ENCODE data around the gene DEAF1.

The DEAF1 gene

DNA sequence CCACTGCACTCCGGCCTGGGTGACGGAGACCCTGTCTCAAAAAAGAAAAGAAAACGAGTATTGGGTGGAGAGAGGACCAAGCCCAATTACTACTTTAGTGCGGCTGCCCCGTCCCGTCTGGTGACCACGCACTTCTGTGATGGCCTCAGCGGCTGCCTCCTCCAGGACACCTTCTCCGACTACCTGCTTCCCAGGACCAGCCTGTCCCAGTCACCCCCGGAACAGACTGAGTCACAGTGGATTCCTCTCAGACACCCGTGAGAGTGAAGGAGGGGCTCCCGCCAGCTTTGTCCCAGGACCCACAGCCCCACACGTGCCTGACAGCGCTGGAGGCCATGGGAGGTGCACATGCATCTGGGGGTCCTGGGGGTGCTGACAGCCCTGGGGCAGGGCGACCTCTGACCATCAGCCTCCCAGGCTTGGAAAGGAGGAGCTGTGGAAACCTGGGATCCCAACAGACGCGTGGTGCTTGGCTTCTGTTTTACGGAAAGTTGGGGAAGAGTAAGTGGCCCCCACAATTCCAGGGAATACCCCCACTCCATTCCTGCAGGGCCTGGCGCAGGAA lies 53.1 kb downstream of the DEAF1 start:
- no peak for FAIRE-seq

DNA sequence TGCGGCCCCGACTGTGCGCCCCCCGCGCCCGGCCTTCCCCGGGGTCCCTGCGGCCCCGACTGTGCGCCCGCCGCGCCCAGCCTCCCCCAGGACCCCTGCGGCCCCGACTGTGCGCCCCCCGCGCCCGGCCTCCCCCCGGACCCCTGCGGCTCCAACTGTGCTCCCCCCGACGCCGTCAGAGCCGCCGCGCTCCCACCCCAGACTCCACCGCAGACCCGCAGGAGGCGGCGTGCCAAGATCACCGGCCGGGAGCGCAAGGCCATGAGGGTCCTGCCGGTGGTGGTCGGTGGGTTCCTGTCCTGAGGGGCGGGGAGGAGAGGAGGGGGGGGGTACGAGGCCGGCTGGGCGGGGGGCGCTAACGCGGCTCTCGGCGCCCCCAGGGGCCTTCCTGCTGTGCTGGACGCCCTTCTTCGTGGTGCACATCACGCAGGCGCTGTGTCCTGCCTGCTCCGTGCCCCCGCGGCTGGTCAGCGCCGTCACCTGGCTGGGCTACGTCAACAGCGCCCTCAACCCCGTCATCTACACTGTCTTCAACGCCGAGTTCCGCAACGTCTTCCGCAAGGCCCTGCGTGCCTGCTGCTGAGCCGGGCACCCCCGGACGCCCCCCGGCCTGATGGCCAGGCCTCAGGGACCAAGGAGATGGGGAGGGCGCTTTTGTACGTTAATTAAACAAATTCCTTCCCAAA lies 54.9 kb downstream of the DEAF1 start:
- FAIRE-seq = no peak

DNA sequence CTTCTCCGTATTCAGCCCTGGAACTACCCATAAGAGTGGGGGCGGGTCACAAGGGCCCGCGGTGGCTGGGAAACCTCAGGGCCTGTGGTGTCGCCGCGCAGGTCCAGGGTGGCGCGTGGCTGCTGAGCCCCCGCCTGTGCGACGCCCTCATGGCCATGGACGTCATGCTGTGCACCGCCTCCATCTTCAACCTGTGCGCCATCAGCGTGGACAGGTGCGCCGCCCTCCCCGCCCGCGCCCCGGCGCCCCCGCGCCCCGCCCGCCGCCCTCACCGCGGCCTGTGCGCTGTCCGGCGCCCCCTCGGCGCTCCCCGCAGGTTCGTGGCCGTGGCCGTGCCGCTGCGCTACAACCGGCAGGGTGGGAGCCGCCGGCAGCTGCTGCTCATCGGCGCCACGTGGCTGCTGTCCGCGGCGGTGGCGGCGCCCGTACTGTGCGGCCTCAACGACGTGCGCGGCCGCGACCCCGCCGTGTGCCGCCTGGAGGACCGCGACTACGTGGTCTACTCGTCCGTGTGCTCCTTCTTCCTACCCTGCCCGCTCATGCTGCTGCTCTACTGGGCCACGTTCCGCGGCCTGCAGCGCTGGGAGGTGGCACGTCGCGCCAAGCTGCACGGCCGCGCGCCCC lies 55.6 kb downstream of the DEAF1 start:
- FAIRE-seq = no peak

DNA sequence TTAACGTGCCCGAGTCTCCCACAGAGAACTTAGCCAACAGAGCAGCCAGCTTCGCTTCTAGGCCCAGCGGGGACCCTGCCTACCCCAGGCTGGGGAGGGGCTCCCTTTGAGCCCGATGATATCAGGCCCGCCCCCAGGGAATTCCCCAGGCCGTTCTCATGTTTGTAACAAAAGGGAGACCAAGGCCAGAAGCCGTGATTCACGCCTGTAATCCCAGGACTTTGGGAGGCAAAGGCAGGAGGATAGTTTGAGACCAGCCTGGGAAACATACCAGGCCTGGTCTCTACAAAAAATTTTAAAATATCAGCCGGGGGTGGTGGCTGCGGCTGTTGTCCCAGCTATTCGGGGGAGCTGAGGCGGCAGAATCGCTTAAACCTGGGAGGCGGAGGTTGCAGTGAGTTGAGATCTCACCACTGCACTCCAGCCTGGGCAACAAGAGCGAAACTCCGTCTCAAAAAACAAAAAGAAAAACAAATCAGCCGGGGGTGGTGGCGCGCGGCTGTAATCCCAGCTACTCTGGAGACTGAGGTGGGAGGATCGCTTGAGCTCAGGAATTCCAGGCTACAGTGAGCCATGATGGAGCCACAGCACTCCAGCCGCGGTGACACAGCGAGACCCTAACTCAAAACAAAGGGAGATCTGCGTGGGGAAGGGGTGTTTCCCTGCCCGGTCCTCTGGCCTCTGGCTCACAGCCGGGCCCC lies 56.2 kb downstream of the DEAF1 start:
- FAIRE-seq = no peak

DNA sequence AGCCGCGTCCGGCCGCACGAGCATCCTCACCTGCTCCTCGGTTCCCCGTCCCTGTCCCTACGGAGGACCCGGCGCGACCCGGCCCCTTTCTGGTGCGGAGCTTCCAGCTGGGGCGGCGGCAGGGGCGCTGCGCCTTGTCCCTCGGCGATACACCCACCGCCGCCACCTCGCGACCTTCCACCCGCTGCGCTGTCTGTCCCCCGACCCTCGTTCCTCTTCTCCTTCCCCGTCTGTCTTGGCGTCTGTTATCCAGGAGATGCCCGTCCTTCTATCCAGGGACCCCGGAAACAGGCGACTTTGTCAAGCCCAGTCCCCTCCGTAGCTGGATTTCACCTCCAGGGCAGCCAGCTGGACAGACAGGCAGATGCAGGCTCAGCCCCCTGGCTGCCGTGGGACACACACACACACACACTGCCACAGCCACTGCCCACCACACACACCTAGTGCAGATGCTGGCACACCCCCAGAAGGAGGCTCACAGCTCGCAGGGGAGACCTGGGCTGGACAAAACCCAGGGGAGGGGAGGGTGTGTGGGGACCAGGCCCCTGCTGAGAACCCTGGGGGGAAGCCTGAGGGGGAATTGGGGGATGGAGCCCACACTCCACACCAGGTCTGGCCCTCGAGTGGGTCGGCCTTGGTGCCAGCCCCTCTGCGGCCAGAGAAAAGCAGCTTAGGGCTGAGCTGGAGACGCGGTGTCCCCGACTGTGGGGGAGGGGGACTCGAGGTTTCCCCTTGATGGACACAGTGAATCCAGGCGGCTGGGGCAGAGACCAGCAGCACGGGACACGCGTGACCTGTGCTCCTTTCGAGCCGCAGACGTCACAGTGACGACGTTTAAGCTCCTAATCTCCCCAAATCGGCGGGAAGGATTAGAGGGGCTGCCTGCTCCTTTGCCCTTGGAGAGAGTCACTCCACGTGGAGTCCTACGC lies 57.2 kb downstream of the DEAF1 start:
- no peak for FAIRE-seq

DNA sequence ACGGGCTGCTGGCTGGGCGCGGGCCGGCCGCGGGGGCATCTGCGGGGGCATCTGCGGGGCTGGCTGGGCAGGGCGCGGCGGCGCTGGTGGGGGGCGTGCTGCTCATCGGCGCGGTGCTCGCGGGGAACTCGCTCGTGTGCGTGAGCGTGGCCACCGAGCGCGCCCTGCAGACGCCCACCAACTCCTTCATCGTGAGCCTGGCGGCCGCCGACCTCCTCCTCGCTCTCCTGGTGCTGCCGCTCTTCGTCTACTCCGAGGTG lies 57.8 kb downstream of the DEAF1 start:
- FAIRE-seq = no peak

DNA sequence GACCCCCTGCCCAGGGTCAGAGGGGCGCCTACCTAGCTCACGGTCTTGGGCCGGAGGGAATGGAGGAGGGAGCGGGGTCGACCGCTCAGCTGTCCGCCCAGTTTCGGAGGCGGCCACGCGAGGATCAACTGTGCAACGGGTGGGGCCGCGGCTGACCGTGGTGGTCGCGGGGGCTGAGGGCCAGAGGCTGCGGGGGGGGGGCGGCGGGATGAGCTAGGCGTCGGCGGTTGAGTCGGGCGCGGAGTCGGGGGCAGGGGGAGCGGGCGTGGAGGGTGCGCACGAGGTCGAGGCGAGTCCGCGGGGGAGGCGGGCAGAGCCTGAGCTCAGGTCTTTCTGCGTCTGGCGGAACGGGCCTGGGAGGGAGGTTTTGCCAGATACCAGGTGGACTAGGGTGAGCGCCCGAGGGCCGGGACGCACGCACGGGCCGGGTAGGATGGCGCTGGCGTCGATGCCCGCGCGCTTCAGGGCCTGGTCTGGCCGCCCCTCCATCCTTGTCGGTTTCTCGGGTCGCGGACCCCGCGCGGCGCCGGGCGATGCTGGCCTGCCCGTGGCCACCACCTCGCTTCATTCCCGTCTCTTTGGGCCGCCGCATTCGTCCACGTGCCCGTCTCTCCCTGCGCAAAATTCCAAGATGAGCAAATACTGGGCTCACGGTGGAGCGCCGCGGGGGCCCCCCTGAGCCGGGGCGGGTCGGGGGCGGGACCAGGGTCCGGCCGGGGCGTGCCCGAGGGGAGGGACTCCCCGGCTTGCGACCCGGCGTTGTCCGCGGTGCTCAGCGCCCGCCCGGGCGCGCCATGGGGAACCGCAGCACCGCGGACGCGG lies 58.3 kb downstream of the DEAF1 start, which contains the start of gene DRD4:
Gene DRD4 (plus strand): TSS at position 759 of the 822 bp plus-strand sequence. CDS start 36 bp downstream, at position 795.
- no peak for FAIRE-seq

DNA sequence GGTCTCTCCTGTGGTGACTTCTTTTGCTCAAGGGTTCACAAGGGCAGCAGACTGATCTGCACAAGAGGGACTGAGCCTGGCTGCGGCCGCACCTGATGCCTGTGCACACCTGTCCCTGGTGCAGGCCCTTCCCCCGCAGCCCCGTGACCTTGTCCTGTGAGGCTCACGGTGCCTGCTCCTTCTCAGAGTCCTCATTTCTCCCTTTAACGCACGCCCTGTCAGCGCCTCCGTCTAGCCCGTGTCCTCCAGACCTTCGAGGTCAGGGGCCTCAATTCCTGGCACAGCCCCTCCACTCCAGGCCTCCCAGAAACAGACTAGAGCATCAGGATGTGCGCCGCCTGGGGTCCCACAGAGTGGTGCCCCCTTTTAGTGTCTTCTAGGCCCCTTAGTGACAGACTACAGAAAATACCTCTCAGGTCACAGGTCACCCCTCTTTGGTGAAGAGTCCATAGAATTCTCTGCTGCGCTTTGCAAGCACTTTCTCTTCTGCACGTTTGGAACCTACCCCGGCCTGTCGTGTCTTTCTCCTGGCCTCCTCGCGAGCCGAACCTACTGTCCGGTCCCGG lies 59.0 kb downstream of the DEAF1 start:
- FAIRE-seq = no peak

DNA sequence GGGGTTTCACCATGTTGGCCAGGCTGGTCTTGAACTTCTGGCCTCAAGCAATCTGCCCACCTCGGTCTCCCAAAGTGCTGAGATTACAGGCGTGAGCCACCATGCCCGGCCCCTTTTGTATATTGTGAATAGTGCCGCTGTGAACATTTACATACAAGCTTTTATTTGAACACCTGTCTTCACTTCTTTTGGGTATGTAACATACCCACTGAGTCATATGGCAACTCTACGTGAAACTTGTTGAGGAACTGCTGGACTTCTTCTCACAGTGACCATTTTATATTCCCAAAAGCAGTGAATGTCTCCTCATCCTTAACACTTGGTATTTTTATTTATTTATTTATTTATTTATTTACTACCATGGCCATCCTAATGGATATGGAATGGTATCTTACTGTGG lies 64.2 kb downstream of the DEAF1 start:
- no peak for FAIRE-seq

DNA sequence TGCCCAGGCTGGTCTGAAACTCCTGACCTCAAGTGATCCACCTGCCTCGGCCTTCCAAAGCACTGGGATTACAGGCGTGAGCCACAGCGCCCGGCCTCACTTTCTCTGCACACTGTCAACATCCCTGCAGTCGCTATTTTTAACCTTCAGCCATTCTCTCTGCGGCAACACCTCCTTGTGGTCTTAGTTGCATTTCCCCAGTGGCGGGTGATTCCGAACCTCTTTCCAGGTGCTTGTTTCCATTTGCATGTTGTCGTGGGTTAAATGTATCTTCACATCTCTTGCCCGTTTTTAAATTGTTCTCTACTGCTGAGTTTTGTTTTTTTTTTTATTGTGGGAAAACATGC lies 65.8 kb downstream of the DEAF1 start:
- FAIRE-seq = no peak

DNA sequence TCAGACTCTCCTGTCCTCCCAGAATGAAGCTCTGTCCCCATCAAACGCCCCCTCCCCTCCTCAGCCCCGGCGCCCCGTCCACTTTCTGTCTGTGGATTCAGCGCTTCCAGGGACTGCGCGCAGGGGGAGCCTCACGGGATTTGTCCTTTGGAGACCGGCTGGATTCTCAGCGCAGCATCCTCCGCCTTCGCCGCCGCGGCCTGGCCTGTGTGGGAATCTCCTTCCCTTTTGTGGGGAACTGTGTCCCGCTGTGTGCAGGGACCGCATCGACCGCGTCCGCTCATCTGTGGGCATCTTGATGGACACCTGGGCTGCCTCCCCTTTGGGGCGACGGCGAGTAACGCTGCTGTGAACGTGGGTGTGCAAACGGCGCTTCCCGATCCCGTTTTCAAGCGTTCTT lies 67.0 kb downstream of the DEAF1 start:
- FAIRE-seq = no peak

DNA sequence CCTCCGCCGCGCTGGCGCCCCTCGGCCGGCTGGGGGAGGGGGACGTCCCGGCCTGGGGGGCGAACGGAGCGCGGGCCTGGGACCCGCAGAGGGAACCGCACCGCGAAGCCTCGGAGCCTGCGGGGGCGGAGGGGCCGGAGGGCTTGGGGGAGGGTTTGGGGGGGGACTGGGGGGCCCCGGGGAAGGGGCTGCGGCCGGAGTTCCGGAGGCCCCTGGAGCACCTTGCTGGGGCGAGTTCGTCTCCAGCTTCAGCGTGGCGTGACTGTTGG lies 67.8 kb downstream of the DEAF1 start:
- FAIRE-seq = no peak

DNA sequence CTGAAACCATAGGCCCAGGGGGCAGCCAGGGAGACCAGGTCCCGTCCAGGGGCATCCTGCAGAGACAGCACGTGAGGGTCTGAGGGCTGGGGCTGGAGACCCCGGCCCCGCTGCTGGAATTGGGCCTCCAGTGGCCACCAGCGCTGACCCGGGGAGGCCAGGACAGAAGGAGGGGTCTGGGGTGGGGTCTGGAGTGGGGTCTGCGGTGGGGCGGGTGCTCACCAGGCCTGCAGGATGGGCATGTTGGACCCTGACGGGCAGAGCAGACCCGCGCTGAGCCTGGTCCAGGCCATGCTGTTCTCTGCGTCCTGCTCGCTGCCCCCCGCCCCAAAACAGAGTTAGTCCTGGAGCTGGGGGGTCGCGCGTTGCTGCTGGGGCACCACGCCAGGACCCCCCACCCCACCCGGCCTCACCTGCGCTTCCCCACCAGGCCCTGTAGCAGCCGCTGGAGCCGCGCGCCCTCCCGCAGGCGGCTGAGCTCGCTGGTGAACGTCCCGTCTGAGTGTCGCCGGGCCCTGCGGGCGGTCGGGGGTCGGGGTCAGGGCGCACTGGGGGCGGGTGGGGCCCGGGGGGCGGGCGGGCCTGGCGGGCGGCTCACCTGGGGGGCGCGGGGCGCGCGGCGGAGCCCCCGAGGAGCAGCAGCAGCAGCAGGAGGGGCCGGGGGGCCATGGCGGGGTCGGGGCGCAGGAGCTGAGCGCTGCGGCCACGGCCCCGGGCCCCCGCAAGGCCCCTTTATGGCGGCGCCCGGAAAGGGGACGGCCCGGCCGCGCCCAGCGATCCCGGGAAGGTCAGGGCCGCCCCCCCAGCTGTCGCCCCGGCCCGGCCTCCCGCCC lies 68.3 kb downstream of the DEAF1 start, which contains the start of gene SCT:
Gene SCT (minus strand): TSS at position 707 of the 833 bp plus-strand sequence. CDS start 38 bp downstream, at position 669.
- no peak for FAIRE-seq

DNA sequence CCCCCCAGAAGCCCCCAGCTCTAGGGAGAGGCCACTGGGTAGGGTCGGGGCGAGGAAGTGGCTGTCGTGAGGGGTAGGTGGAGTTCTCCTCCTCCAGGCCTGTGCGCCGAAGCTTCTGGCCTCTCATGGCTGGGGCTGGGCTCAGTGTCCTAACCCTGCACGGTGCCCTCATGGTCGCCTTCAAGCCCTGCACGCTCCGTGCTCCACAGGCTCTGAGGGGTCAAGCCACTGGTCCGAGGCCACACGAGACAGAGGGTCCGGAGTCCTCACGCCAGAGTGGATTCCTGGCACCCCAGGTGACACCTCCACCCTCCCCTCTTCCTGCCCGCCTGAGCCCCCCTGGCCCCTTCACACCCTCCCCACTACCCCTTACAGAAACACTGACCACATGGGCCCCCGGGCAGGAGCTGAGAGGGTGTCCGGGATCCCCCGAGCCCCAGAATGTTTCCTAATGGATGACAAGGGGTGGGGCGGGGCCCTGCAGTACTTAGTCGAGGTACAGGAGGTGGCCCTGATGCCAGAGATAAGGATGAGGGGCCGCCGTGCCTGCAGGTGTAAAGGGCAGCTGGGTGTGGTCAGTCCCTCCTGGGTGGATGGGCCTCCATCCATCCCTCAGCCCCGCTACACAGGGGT lies 69.3 kb downstream of the DEAF1 start:
- FAIRE-seq = no peak

DNA sequence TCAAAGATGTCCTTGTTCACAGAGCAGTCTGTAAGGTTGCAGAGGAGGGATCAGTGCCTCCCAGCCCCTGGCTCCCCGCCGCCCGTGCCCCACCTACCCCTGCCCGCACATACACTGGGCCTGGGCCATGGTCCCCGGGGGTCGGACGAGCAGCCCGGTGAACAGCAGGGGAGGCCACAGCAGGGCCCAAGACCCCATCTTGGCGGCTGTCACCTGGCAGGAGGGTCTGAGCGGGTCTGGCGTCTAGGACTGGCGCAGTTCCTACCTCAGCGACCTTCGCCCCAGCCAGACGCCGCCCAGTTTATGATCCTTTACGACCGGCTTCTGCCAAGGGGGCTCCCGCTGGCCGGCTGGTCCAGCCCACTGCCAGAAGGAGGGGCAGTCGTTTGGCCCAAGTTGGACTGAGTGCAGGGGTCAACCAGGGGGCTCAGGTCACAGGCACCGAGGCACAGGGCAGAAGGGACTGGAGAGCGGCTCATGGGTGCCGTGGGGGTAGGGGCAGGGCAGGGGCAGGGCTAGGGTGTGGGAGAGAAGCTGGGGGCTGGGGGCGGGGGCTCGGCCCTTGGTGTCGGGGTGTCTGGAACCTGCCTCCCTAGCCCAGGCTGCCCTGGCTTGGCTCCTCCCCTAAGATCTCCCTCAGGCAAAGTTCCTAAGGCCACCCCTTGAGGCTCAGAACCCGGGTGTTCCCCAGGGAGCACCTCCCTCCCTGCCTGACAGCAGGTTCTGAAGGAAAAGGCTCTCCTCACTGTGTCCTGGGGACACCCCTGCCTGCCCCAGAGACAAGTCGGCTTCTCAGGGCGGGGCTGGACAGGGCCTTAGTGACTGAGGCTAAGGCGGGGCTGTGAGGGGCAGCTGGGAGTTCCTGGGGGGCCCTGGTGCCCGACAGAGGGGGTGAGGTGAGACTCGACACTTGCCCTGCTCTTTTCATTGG lies 70.1 kb downstream of the DEAF1 start, which contains the start of gene CDHR5:
Gene CDHR5 (minus strand): TSS at position 251 of the 931 bp plus-strand sequence. CDS start 53 bp downstream, at position 198.
- no peak for FAIRE-seq

DNA sequence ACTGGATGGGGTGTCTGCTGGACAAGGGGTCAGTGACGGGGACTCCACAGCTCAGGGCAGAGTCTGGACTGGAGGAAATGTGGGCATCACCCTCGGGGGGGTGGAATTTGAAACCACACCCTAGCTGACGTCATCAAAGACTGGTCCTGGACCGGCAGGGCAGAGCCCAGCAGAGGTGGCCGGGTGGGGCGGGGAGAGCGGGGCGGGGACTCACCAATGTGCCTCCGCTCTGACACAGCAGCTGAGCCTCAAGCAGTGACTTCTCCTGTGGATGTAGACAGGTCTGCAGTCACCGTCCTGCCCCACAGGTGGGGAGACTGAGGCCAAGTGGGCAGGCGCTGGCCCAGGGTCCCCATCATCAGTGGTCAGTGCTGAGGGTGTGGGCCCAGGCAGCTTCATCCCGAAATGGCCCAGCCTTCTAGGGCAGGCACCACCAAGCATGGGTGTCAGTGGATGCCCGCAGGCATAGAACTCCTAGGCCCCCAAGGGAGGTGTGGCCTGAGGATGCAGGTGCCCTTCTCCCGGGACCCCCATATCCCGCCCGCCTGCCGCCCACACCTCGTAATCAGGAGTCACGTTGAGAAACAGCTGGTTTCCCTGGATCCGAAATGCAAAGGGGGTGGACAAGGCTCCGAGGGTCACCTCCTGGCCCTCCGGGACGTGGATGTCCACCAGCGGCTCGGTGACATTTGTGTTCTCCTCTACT lies 70.9 kb downstream of the DEAF1 start:
- no peak for FAIRE-seq

DNA sequence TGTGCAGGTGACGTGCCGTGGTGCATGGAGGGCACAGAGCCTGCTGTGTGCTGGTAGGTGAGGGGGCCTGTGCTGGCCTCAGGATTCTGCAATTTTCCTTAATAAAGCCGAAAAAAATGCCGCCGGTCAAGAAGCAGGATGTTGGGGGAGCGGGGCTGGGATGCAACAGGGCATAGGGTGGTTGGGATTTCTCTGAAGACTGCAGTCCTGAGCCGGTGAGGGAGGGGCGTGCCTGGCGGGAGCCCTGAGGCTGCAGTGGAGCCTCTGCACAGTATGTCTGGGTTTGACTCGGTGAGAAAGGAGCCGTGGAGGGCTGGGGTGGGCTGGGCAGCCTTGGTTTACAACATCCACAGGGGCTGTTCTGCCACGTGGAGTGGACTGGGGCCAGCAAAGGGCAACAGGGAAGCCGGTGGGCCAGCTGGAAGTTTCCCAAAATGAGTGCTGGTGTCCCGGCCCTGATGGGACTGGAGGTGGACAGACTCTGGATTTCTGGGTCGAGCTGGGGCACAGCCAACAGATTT lies 71.6 kb downstream of the DEAF1 start:
- no peak for FAIRE-seq

DNA sequence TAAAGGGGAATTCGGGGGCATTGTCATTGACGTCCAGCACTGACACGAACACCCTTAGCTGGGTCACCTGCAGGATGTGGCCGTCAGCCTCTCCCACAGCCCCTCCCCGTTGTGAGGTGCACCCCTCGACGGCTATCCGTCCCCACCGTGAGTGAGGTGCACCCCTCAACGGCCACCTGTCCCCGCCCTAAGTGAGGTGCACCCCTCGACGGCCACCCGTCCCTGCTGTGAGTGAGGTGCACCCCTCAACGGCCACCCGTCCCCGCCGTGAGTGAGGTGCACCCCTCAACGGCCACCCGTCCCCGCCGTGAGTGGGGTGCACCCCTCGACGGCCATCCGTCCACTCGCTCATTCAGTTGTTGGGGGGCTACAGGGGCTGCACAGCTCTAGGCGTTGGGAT lies 73.2 kb downstream of the DEAF1 start:
- FAIRE-seq = no peak

Measured in A204.1 (cell line).